Psoas muscle (tissue), 8 donors: ENCODE measurements around the gene POC1A. TPM values are rescaled to one million over a fixed set of nuclear protein-coding genes. Genes with fewer than 3 reads are reported as not detected.

Source experiments
- ATAC-seq, 4 donors: fragments of 200-7000 bp; cut with Tn5 transposase; one replicate each; pipeline ENCODE4 v1.9.1; 2020; ENCODE audit warnings: moderate library complexity in 3 of 4, mild to moderate bottlenecking in 2 of 4
- DNase-seq, 2 donors: peaks; one replicate each; pipeline ENCODE4 v3.0.0-alpha.2; 2020
- H3K27ac ChIP-seq: fragments of 200-600 bp; one replicate; pipeline ENCODE4 v1.8.0; 2022
- H3K27me3 ChIP-seq, 3 donors: fragments of 200-600 bp in 1 of 3; one replicate each; pipeline versions ENCODE4 v1.6.1 to v1.8.0; 2013 to 2022; ENCODE audit warnings: low read length in 2 of 3, mild to moderate bottlenecking in 2 of 3, moderate library complexity in 1 of 3; ENCODE audit not compliant: insufficient read depth in 3 of 3
- H3K36me3 ChIP-seq, 2 donors: fragments of 200-600 bp in 1 of 2; one replicate each; pipeline versions ENCODE4 v1.6.1 to v1.8.0; 2013 to 2022; ENCODE audit warnings: low read depth in 1 of 2, mild to moderate bottlenecking in 1 of 2, moderate library complexity in 1 of 2; ENCODE audit not compliant: insufficient read depth in 1 of 2
- H3K4me1 ChIP-seq: fragments of 200-600 bp; one replicate; pipeline ENCODE4 v1.8.0; 2022
- H3K4me3 ChIP-seq: fragments of 200-600 bp; one replicate; pipeline ENCODE4 v1.8.0; 2022; ENCODE audit warnings: mild to moderate bottlenecking
- H3K9me3 ChIP-seq: fragments of 200-600 bp; one replicate; pipeline ENCODE4 v1.8.0; 2022
- CTCF ChIP-seq: fragments of 200-600 bp; IDR thresholded peaks from one replicate; pipeline ENCODE4 v1.8.0; 2022; ENCODE audit warnings: antibody characterized with exemption
- WGBS, 3 donors: extraction: QIAGEN DNeasy Blood & Tissue Kit; methylation state at CpG; one replicate each; pipeline versions ENCODE4 v1.1.6 to v1.1.7; 2013; 5-methylcytosine and 5-hydroxymethylcytosine counted together
- intact Hi-C, 2 donors: fragments of 100-400 bp; cut with DNase I; formaldehyde crosslinking; loops; one replicate each; pipeline versions ENCODE4 v1.11.0 to v1.14.2; 2022
- polyA plus RNA-seq, 3 donors: library from polyadenylated mRNA; stranded (reverse); fragments of 200-250 nt; gene quantifications; one replicate each; pipeline ENCODE4 v1.2.3, GENCODE V29; 2013
- total RNA-seq, 4 donors: library from RNA; stranded (reverse); fragmentation: NEBNext Ultra II Directional in 2 of 4; extraction: Animal tissue kit (Norgen Biotek cat#: 25700) in 2 of 4; gene quantifications; one replicate each; pipeline versions ENCODE4 v1.2.1 to v1.2.4, GENCODE V29; 2021 to 2023
- donor health status: healthy with polysubstance abuse.
- donor health status: DM: no; HTN: no; CAD: no; lungs with moderate emphysema.
- donor health status: Bipolar disorder and iron deficiency.
- donor health status: healthy.
- donor health status: DM: yes; HTN: yes; CAD: no.
- donor health status: DM: no; HTN: no; CAD: no.
- donor health status: DM: no; HTN: no; CAD: no.
- donor health status: DM: yes; HTN: yes; CAD: no.

Gene POC1A
- total and polyA plus RNA-seq, 7 donors, result 0.87 to 3.2 (median 1.7) TPM

- Histone ChIP-seq H3K4me3 (no peak overlapping the region), H3K27ac (no peak overlapping the region), H3K9me3 (no peaks in the 10 kb centered on the region), H3K27me3 (no peaks in the 10 kb centered on the region), H3K36me3 (no peaks in the 10 kb centered on the region), H3K4me1 (no peaks in the 10 kb centered on the region)
- WGBS, 3 donors, result 84 to 89% (median 87%) methylated on average over 8 of the region's 8 CpGs
- DNase-seq (peak in 1 of 2 donors; percentile 18), ATAC-seq (no peak)
- intact Hi-C loops, result no loop called here
- TF ChIP-seq CTCF, result no peak
These were observed 22.0 kb upstream of the POC1A start for GRCh38 chr3:52176180-52176752.

GRCh38 chr3:52175416-52176179, 21.4 kb upstream of the POC1A start:
- no peaks in the 10 kb centered on the region for H3K36me3 ChIP-seq
- H3K9me3 ChIP-seq, result no peaks in the 10 kb centered on the region
- TF ChIP-seq CTCF, result no peak
- no peaks in the 10 kb centered on the region for H3K4me1 ChIP-seq
- ATAC-seq (no peak), DNase-seq (peak in 1 of 2 donors; percentile 22)
- WGBS, 3 donors, result 87 to 92% (median 89%) methylated on average over 13 to 14 of the region's 14 CpGs
- no peaks in the 10 kb centered on the region for H3K27me3 ChIP-seq
- H3K4me3 ChIP-seq, result no peak overlapping the region
- intact Hi-C loops, result no loop called here
- H3K27ac ChIP-seq, result no peak overlapping the region

DNA sequence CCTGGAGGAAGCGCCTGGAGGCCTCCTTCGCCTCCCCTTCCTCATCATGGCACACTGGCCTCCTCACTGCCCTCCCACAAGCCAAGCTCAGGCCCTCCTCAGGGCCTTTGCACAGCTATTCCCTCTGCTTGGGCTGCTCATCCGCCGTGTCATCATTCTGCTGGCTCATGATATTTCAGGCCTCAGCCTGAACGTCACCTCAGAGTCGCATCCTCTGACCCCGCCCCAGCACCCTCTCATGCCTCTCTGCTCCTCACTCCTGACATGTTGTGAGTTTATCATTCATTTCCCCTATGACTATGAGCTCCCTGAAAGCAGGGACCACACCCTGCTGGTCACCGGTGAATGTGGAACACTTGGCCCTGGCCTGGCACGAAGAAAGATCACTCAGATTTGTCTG, 20.7 kb upstream of the POC1A start:
- no peaks in the 10 kb centered on the region for H3K36me3 ChIP-seq
- intact Hi-C loops, result no loop called here
- H3K27ac ChIP-seq, result no peak overlapping the region
- TF ChIP-seq CTCF, result no peak
- no peaks in the 10 kb centered on the region for H3K4me1 ChIP-seq
- H3K27me3 ChIP-seq, result no peaks in the 10 kb centered on the region
- H3K4me3 ChIP-seq, result no peak overlapping the region
- DNase-seq (peak in 1 of 2 donors; percentile 19), ATAC-seq (no peak)
- no peaks in the 10 kb centered on the region for H3K9me3 ChIP-seq
- 86 to 93% (median 87%) methylated on average over 9 of the region's 9 CpGs for WGBS, 3 donors

DNA sequence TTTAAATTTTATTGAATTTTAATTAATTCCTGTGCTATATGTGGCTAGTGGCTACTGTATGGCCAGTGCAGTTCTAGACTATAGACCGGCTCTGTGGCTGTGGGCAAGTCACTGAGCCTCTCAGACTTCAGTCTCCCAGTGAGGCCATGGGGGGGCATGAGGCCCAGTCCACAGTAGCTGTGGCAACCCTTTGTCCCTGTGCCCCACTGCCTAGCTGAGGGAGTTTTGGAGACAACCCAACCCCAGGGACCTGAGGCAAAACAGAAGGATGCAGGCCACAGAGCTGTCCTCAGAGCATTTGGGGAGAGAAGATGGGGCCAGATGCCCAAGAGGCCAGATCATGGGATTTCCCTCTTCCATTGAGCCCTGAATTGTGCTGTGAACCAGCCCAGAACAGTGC, 18.9 kb upstream of the POC1A start:
- ATAC-seq, result no peak
- Histone ChIP-seq H3K27me3 (no peaks in the 10 kb centered on the region), H3K27ac (no peak overlapping the region), H3K4me1 (no peaks in the 10 kb centered on the region), H3K4me3 (no peak overlapping the region), H3K9me3 (no peaks in the 10 kb centered on the region), H3K36me3 (no peaks in the 10 kb centered on the region)
- TF ChIP-seq CTCF, result no peak
- intact Hi-C loops, result no loop called here
- no peak for DNase-seq
- 93 to 100% (median 100%) methylated on average over 1 of the region's 1 CpG for WGBS, 3 donors
